ENCODE data around the gene PLS1.
"Not testable (repeated sequence)": the region's sequence is repeated elsewhere in the genome, so short reads cannot be mapped to it uniquely, and the experiment has no call there.

PLS1 gene

DNA sequence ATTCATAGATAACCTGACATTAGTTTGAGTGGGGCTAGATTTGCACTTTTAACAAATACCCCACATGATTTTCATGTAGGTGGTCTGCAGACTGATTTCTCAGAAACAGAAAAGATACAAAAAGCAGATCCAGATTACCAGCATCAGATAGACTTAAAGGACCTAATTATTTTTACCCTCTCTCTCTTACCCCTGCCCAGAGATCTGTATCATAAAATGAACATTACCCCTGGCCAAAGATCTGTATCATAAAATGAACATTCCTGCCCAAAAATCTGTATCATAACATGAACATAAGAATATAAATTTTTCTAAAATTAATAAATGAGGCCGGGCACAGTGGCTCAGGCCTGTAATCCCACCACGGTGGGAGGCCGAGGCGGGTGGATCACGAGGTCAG lies 113.0 kb downstream of the PLS1 start:
- DNase-seq: no peak

- not testable (repeated sequence) for DNase-seq
These were observed 118.7 kb downstream of the PLS1 start for GRCh38 chr3:142714882-142715281.

GRCh38 chr3:142716102-142716501 lies 119.9 kb downstream of the PLS1 start:
- no peak for DNase-seq

DNA sequence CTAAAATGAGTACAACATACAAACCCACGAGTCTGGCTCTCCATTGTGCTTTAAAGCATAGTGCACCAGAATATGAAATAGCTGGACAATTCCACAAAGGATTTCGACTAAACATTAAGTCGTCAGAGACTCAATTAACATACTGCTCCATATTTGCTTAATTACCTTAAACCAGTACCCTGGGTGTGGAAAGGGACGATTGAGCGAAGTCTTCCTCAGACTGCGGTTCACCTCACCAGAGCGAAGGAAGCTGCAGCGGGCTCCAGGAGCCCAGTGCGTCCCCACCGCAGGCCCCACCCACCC lies 127.4 kb downstream of the PLS1 start:
- no peak for DNase-seq

GRCh38 chr3:142723968-142724681 lies 127.9 kb downstream of the PLS1 start, which contains the start of gene TRPC1:
TSS of gene TRPC1 (plus strand) at chr3:142724034. CDS start at chr3:142724560, 526 bp downstream.
- peak; percentile 97 for DNase-seq

- peak; percentile 94 for DNase-seq
These were observed 128.6 kb downstream of the PLS1 start for GRCh38 chr3:142724682-142725356.

GRCh38 chr3:142725357-142725739 lies 129.2 kb downstream of the PLS1 start:
- DNase-seq: no peak

GRCh38 chr3:142726017-142726416 lies 129.8 kb downstream of the PLS1 start:
- DNase-seq: no peak

DNA sequence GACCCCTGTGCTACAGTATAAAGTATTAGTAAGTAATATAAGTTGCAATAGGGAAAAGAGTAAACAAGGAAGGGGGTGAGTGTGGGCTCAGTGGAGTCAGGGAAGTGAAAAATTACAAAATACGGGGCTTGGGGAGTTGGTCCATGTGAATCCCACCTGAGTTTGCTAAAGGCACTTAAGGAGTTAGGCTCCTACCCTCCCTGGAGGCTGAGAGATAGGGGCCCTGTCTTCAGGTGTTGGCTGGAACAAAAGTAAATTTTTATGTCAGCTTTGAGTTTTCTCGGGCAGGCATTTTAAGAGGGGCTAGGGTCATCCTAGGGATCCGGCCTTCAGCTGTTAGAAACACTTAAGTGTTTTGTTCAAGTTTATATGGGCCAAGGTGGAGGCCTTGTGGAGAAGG lies 135.9 kb downstream of the PLS1 start:
- DNase-seq: no peak

DNA sequence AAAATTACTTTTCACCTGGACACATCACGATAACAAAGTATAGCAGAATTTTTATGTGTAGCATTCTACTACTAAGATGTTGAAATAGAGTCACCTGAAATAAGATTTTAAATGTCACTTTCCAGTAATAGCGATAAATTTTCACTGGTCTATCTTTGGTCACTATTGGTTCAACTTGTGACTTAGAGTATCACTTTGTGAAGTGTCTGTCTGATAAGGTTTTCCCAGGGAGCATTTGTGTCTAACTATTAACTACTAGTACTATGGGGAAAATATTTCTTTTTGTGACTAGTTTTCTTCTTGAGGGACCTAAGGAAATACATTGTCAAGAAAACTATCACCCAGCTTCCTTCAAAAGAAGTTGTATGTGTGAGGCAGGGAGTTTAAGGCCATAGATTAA lies 138.6 kb downstream of the PLS1 start:
- DNase-seq: no peak

DNA sequence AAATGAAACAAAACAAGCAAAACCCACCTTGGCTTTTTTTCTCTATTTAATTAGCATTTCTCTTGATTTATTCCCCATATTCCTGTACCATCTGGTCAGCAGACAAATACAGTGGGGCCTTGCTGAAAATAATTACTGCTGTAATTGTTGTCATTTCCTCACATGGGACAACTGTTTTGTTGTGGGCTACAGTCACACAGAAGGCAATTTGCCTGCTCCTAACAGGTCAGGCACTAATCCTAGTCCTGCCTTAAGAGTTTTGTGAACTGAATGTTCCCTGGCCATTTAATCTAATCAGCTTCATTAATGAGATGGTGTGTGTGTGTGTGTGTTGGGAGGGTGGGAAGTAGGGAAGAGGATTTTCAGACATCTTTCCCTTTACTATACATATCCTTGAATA lies 139.3 kb downstream of the PLS1 start:
- peak; percentile 67 for DNase-seq

DNA sequence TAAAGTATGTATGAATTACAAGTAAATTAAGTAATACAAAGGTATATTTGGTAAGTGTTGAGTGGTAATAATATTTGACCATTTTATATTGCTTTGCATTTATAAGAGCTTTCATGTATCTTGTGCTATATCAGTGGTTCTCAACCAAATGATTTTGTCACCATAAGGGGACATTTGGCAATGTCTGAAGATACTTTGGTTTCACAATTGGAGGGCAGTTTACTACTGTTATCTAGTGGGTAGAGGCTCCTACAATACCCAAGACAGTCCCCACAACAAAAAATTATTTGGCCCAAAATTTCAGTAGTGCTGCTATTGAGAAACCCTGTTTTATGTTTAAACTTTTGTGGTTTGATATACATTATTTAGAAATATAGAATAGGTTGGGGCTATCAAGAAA lies 142.2 kb downstream of the PLS1 start:
- no peak for DNase-seq

DNA sequence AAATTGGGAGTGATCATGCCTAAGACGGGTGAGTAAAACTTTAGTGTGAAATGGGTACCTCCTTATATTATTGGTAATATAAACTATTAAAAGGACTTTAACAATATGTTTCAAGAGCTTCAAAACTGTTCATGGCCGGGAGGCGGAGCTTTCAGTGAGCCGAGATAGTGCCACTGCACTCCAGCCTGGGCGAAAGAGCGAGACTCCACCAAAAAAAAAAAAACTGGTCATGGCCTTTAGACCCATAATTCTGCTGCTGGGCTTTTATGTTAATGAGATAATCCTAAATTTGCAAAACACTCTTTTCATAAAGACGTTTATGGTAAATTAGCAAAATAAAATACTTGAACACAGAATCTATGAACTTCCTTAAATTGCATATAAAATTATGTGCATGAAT lies 150.5 kb downstream of the PLS1 start:
- no peak for DNase-seq

- not testable (repeated sequence) for DNase-seq
These were observed 154.3 kb downstream of the PLS1 start for GRCh38 chr3:142750531-142750930.

DNA sequence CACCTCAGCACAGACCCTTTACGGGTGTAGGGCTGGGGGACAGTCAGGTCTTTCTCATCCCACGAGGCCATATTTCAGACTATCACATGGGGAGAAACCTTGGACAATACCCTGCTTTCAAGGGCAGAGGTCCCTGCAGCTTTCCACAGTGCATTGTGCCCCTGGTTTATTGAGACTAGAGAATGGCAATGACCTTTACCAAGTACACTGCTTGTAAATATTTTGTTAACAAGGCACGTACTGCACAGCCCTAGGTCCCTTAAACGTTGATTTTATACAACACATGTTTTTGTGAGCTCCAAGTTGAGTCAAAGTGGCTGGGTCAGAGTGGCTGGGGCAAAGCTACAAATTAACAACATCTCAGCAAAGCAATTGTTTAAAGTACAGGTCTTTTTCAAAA lies 156.4 kb downstream of the PLS1 start:
- not testable (repeated sequence) for DNase-seq

- no peak for DNase-seq
These were observed 158.3 kb downstream of the PLS1 start for GRCh38 chr3:142754494-142754893.
